Right lobe of liver (tissue), 4 donors: ENCODE data around the gene PREX1.

Source experiments
- POLR2A ChIP-seq: fragments of 450-650 bp; IDR thresholded peaks from one replicate; pipeline ENCODE4 v1.6.1; 2017; ENCODE audit warnings: antibody characterized with exemption, mild to moderate bottlenecking
- TF ChIP-seq, protein P1 (sequence below), 4 donors: fragments of 200-600 bp in 3 of 4; fragments of 450-650 bp in 1 of 4; IDR thresholded peaks; one replicate each; pipeline versions ENCODE4 v1.5.1 to v1.8.0; 2016 to 2022; ENCODE audit warnings: antibody characterized with exemption in 4 of 4, mild to moderate bottlenecking in 2 of 4
- donor health status: DM: no; HTN: no; CAD: no.
- donor health status: DM: no; HTN: no; CAD: no.
- donor health status: DM: no; HTN: yes; CAD: no.

DNA sequence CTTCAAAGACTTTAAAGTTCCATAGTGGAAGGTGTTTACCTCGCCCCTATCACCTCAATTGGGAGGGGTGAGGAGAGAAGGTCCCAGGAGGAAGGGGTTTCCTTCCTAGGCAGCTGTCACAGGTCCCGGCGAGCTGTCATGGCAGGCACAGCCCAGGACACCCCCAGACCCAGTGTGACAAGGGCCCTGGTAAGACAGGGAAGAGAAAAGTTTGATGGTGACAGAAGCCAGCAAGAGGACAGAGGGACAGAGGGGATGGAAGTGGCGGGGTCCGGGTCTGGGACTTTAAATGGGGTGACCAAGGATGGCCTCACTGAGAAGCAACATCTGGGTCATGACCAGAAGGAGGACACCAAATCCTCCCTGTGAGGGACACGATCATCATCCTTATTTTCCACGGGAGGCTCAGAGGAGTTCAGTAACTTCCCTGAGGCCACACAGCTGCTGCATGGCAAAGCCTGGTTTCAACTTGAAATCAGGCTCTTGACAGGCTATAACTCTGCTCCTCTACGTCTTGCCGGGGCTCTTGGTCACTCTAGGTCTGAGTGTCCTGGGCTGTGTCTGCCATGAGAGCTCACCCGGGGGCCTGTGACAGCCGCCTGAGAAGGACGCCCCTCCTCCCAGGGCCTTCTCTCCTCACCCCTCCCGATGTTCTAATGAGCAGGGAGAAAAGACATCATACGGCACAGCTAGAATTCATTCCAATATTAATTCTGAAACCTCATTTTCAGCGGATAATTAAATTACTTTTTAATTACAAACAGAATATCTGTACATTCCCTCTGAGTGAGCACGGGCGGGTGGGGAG, 222.2 kb downstream of the PREX1 start:
- TF ChIP-seq, protein P1, sequence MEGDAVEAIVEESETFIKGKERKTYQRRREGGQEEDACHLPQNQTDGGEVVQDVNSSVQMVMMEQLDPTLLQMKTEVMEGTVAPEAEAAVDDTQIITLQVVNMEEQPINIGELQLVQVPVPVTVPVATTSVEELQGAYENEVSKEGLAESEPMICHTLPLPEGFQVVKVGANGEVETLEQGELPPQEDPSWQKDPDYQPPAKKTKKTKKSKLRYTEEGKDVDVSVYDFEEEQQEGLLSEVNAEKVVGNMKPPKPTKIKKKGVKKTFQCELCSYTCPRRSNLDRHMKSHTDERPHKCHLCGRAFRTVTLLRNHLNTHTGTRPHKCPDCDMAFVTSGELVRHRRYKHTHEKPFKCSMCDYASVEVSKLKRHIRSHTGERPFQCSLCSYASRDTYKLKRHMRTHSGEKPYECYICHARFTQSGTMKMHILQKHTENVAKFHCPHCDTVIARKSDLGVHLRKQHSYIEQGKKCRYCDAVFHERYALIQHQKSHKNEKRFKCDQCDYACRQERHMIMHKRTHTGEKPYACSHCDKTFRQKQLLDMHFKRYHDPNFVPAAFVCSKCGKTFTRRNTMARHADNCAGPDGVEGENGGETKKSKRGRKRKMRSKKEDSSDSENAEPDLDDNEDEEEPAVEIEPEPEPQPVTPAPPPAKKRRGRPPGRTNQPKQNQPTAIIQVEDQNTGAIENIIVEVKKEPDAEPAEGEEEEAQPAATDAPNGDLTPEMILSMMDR (IDR thresholded peaks at IDR 0.05) = no peak
- no peak for TF ChIP-seq POLR2A
